HG03139 (cell line): ENCODE data around the gene CNOT6L.

ENCODE experiments used
- ATAC-seq: cut with Tn5 transposase; IDR thresholded peaks from one replicate; pipeline ENCODE4 v1.9.1; 2021; ENCODE audit not compliant: unreplicated experiment

The CNOT6L gene

GRCh38 chr4:77713884-77714283 lies 105.3 kb downstream of the CNOT6L start:
- no peak for ATAC-seq

- no peak for ATAC-seq
Measured at GRCh38 chr4:77712675-77713074, 106.5 kb downstream of the CNOT6L start.

DNA sequence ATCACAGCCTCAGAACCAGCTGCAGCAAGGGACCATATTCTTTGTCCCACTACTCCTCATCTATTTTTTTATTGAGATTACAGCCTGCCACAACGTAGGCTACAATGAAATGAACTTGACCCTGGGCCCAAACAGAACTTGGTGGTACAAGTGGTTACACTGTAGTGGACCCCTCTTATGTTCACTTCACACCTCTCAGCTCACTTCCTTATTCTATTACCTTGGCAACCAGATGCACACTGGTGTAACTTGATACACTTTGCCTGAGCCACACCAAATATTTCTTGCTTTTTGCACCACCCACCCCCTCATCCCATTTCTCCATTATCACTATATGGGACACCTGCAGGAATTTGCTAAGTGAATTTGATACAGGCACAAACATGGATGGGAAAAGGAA lies 107.7 kb downstream of the CNOT6L start:
- ATAC-seq: no peak

DNA sequence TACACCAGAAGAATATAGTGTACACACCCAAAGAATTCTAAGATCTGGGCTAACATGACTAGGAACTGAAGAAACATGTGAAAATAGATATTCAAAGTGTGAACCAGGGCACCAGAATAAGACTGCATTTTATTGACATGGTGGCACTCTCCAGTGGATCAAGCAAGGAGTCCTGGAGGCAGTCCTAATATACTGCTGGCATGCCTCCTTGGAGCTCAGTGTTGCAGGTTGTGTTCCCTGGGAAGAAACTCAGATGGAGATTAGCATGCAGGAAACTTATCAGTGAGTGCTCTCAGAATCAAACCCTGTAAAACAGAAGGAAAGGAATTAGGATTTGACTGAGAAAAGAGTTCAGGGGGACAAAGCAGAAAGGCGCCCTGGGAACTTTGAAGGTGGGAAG lies 108.5 kb downstream of the CNOT6L start:
- ATAC-seq: no peak

- ATAC-seq: no peak
Measured at GRCh38 chr4:77710059-77710458, 109.1 kb downstream of the CNOT6L start.

GRCh38 chr4:77706717-77707116 lies 112.5 kb downstream of the CNOT6L start:
- ATAC-seq: no peak

- no peak for ATAC-seq
Measured at GRCh38 chr4:77703666-77704065, 115.5 kb downstream of the CNOT6L start.

DNA sequence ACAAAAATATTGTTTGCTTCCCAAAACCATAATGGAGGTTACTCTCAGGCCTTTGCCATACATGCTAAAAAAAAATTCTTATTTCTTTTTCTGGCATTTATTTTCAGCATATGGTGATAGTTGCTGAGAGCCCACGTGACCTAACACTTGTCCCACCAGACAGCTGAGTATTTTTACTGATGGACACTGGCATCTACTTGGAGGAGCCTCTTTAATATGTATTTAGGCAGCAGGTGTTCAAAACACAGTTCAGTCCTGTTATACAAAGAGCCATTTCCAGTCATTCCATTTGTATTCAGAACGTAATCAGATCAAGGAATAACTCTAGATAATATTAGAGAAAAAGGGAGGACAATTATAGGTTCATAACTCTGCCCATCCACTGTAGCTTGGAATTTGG lies 118.0 kb downstream of the CNOT6L start:
- no peak for ATAC-seq

DNA sequence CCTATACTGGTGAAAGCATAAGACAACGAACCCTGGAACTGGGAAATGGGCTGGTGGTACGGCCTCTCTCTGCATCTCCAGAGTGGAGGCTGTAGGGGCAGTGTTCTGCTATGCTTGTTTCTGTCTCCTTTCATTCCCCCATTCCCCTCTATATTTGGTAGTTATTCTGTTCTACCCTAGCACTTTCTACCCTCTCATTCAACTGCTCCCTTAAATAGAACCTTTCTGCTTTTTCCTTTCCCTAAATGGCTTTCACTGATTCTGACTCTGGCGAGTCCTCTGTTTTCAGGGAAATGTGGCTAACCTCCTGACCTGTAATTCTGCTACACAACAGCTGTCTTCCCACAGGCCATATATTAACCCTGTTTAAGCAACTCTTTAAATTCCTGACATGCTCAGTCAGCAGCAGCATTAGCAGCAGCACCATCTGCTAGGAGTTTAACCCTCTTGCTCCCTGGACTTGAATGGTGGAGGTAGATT lies 119.4 kb downstream of the CNOT6L start:
- ATAC-seq: no peak

- no peak for ATAC-seq
Measured at GRCh38 chr4:77697860-77698590, 121.1 kb downstream of the CNOT6L start.

DNA sequence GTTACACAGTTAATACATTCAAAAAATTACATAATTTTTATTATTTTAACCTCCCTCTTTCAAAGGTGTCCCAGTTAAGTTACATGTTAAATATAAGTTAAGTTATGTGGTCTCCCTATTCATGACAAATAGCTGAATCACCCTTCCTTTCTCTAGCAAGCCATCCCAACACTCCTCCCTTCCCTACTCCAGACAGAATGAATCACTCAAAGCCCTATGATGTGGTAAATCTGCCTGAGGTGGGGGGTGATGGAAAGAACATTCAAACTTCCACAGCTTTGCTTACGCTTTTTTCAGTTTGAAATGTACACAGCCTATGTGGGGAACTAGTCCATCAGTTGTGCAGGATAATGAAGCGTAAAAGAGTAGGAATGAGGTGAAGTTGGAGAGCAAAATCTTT lies 123.4 kb downstream of the CNOT6L start:
- ATAC-seq: no peak

DNA sequence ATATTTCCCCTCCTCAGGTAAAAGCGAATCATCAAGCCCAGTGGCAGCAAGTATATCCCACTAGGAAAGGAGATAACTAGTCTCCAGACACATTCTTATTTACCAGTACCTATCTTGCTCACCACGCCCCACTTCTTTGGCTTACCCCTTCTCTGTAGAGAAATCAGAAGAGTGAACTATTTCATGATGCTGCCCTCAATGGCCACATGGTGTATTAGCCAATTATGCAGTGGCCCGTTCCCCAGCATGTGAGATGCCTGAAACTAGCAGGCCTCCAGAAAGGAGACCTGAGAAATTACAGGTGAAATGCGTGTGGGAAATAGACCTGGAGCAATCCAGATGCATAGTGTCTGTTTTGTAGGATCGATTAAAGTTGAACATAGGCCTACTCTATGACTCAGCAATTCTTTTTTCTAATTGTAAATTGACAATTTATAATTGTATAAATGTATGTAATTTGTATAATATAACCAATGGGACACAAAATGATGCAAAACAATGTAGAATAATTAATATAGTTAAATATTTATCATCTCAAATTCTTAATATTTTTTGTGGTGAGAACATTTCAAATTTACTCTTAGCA lies 126.2 kb downstream of the CNOT6L start:
- ATAC-seq: no peak

DNA sequence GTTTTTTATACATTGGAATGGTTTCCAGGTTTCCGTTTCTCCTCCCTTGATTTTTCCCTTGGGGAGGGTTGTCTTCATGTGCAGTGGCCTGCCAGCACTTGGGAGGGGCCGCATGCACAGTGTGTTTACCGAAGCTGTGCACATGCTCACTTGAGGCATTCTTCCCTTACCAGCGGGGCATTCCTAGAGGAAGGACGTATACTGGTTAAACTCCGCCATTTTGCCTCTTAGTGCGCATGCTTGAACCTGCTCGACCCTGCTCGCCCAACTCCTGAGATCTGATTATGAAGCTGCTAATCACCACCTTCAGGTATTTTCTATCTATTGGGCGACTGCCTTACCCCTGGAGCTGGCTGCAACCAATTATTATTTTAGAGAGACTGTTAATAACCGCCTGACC lies 137.4 kb downstream of the CNOT6L start:
- no peak for ATAC-seq

- ATAC-seq: no peak
Measured at GRCh38 chr4:77676842-77677241, 142.3 kb downstream of the CNOT6L start.

DNA sequence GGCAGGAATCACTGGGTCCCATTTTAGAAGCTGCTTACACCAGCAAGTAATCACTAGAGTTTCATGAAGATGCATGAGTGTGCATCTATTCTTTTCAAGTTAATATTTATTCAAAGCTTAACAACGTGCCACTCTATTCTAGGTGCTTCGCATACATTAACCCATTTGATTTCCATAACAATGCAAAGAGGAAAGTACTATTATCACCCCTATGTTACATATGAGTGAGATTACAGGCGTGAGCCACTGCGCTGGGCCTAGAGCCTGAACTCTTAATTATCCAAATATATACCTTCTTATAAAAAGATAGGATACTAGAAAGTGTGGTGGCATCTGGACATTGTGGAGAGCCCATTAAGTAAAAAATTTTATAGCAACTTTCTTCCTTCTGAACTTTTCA lies 148.1 kb downstream of the CNOT6L start:
- ATAC-seq: no peak

DNA sequence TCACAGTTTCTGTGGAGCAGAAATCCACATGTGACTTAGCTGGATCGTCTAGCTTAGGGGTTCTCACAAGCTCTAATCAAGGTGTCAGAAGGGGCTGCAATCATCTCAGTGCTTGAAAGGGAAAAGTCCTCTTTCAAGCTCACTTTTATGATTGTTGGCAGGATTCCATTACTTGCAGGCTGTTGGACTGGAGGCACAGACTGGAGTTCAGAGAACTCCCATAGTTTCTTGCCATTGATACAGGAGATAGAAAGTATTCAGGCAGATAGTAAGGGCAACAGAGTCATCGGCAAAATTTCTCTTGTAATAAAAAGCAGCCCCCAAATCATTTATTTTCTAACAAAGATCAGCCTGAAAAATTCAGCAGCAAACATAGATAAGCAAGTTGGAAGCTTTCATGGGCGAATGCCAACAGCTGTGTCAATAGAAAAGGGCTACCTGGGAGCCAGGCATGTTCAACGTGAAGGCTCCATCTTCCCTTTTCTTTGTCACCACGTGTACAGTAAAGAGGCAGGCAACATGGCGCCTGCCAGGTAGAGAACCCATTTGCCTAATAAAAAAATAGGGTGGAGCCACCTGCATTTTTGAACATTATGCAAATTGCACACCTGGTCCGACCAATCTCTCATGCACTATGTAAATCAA lies 149.1 kb downstream of the CNOT6L start:
- ATAC-seq: no peak

- ATAC-seq: no peak
Measured at GRCh38 chr4:77665381-77666069, 153.6 kb downstream of the CNOT6L start.
